GM21723 (cell line): ENCODE data around the gene ATOH8.

Experiments used
- ATAC-seq: cut with Tn5 transposase; IDR thresholded peaks from one replicate; pipeline ENCODE4 v1.9.1; 2021; ENCODE audit warnings: mild to moderate bottlenecking, moderate library complexity; ENCODE audit not compliant: unreplicated experiment

ATOH8 gene

GRCh38 chr2:85734942-85735608, 18.7 kb upstream of the ATOH8 start:
- ATAC-seq: no peak

- no peak for ATAC-seq
Measured at GRCh38 chr2:85735691-85736090, 18.1 kb upstream of the ATOH8 start.

DNA sequence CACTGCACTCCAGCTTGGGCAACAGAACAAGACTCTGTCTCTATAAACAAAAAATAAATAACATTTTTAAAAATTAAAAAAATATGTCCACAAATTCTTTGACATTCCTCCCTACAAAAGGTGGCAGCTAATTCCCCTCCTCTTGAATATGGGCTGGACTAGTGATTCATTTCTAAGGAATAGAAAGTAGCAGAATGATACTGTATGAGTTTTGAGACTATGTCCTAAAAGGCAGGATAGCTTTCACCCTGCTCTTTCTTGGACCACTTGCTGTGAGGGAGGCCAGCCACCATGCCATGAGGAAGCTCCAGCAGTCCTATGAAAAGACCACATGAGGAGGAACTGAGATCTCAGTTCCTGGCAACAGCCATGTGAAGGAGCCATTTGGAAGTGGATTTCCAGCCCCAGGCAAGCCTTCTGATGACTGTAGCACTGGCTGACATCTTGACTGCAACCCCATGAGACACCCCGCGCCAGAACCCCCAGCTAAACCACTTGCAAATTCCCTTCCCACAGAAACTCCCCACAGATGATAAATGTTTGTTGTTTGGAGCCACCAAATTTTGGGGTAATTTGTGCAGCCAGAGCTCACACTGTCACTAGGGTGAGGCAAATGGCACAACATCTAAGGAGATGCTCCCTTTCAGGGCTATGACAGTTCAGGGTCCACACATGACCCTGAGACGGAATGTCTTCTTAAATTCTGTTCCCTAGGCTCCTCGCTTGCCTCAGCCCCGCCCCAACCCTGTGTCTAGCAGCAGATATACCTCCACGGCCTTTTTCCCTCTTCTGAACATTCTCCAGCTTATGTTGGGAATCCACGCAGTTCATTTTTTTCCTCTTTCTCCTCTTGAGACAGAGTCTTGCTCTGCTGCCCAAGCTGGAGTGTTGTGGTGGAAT, 17.1 kb upstream of the ATOH8 start:
- ATAC-seq: no peak

- no peak for ATAC-seq
Measured at GRCh38 chr2:85737481-85737880, 16.3 kb upstream of the ATOH8 start.

DNA sequence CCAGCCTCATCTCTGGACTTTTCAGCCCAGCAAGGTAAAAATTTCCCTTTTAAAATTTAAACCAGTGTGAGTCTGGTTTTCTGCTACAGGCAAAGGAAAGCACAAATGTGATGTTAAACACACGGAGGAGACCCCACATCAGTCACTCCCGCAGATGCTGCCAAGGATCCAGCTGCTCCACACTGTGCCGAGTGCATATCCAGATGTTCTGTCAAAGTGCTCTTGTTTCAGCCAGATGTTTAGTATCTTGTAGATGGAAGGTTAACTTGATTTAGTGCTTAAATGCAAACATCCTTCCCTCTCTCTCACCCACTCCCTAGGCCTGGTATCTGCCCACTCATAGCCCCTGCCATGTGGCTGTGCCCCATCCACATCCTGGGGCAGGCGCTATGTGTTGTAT, 15.8 kb upstream of the ATOH8 start:
- ATAC-seq: no peak

DNA sequence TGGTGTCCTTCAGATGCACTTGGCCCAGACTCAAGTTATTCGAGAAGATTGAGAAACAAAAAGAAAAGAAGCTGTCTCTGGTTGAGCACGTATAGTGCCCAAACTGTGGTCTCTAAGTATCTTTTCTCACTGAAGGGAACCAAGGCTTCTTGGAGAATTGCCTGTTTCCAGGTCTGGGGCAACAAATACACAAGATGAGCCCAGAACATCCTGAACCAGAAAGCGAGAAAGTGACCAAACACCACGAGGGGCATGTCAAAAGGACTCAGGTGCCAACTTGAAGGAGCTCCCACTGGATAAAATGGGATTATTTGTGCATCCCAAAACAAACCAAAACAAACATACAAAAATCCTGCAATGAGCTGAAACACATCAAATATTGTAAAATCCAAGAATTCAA, 13.6 kb upstream of the ATOH8 start:
- no peak for ATAC-seq

DNA sequence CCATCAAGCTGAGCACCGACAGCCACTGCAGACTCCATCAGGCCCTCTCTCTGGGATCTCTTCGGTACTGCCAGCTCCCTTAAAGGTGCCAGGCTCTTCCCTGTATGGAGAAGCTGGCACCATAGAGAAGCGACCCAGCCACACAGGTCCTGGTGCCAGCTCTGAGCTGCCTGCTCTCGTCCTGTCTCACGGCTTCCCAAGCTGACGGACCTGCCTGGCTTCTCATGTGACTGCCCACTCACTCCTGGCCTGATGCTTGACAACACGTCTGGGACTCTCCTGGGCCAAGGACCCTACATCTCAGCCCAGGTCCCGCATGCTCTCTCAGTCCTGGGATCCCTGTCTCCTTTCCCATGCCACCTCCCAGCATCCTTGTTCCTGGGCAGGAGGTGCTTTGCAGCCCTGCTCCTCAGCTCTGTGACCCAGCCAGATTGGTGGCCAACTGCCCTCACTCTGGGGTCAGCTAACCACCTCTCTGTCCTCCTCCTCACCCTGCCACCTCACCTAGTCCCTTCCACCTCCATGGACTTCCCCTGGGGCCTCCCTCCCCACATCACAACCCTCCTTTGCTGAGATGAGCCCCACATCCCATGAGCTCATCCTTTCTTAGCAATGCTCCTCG, 12.5 kb upstream of the ATOH8 start:
- ATAC-seq: no peak

DNA sequence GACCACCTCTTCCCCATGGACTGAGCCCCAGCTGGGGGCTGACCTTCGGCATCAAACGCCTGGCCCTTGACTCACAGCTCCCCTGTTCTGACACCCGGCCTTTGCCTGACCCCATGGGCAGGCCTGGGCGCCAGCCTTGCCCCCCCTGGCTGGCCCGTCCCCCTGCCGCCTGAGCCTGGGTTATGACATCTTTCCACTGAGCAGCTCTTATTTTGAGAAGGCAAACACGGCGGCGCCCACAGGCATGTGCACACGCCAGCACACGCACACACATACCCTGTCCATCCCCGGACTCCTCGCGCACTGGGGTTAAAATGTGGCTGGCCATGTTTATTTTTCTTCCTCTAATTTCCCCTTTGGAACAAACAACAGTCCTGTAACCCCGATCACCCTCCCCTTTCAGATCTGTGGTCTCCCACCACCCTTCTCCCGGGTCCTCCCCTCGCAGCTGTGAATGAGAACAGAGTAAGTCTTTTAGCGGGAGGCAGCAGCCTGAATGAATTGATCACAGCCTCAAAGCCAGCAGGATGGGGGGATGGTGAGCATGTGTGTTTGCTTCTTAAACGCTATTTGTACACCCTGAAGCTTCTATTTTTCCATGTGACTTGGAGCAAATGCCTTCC, 11.8 kb upstream of the ATOH8 start:
- no peak for ATAC-seq

GRCh38 chr2:85743304-85743978, 10.3 kb upstream of the ATOH8 start:
- no peak for ATAC-seq

- ATAC-seq: no peak
Measured at GRCh38 chr2:85744055-85744454, 9.7 kb upstream of the ATOH8 start.

GRCh38 chr2:85744741-85745601, 8.8 kb upstream of the ATOH8 start:
- no peak for ATAC-seq

GRCh38 chr2:85745619-85746018, 8.2 kb upstream of the ATOH8 start:
- no peak for ATAC-seq

GRCh38 chr2:85746321-85747004, 7.3 kb upstream of the ATOH8 start:
- ATAC-seq: no peak

DNA sequence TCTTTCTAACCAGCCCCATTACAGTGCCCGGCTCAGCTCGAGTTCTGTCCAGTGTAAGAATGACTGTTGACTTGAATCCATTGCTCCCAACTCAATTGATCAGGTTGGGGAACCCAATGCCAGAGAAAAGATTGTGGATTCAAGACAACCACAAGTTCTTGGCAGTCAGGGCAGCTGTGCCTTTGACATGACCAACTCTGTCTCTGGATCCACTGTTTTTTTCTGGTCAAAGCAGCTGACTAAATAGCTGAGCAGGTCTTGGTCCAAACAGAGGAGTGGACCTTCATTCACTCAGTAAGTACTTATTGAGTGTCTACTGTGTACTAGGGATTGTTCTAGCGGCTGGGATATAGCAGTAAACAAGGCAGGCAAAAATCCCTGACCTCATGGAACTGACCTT, 6.3 kb upstream of the ATOH8 start:
- ATAC-seq: no peak

- ATAC-seq: peak; percentile 90
Measured at GRCh38 chr2:85748039-85748734, 5.6 kb upstream of the ATOH8 start.

GRCh38 chr2:85748985-85749875, 4.6 kb upstream of the ATOH8 start:
- ATAC-seq: no peak
